GM21723 (cell line): ENCODE measurements around the gene VIP.

ENCODE experiments used
- ATAC-seq: cut with Tn5 transposase; IDR thresholded peaks from one replicate; pipeline ENCODE4 v1.9.1; 2021; ENCODE audit warnings: mild to moderate bottlenecking, moderate library complexity; ENCODE audit not compliant: unreplicated experiment

Gene VIP

DNA sequence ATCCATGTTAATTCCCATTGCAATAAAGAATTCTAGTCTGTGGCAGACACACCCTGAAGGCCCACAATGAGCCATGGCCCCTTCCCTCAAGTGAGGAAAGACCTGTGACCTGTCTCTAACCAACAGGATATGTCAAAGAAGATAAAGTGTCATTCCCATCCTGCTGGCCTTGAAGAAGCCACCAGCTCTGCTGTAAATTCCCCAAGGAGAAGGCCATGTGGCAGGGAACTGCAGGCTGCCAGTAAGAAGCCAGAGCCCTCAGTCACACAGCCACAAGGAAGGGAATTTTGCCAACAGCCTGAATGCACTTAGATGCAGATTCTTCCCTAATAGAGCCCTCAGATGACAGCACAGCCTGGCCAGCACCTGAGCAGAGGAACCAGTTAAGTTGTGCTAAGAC, 24.8 kb downstream of the VIP start:
- ATAC-seq: no peak

DNA sequence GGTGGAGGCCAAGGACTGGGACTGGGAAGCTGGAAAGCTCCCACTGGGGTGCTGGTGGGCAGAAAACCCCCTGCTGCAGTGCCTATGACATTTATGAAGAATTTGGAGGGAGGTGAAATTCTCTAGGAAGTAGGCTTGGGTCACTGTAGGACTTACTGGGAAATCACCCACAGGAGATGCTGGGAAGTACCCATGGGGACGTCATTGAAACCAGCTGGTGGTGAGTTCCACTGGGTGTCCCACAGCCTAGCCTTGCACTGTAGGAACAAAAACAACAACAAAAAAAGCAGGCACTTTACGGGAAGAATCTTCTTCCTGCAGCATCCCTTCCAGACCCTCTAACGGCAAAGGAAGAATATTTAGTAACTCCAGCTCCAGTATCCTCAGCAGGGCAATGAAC, 26.2 kb downstream of the VIP start:
- ATAC-seq: no peak

DNA sequence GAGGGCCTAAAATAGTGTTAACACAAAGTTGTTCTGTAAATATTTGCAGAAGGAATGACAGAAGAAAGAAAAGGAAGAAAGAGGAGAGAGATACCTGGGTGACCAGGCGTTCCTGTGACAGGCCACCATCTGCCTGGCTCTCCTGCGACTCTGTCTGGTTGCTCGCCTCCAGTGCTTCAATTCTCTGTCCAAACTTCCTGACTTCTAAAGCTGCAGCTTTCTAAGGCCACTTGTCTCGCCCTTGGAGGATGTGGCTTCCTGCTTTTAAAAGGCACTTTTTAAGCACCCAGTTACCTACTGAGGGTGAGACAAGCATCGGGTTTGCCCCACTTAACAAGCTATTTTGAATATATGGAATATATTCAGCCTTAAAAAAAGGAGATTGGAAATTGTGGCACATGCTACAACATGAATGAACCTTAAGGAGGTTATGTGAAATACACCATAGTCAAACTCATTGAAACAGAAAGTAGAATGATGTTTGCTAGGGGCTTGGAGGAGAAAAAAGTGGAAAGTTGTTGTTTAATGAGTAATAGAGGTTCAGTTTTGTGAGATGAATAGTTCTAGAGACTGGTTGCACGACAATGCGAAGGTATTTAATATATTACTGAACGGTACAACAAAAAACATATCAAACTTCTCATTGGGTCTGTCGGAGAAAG, 32.8 kb downstream of the VIP start:
- ATAC-seq: no peak

DNA sequence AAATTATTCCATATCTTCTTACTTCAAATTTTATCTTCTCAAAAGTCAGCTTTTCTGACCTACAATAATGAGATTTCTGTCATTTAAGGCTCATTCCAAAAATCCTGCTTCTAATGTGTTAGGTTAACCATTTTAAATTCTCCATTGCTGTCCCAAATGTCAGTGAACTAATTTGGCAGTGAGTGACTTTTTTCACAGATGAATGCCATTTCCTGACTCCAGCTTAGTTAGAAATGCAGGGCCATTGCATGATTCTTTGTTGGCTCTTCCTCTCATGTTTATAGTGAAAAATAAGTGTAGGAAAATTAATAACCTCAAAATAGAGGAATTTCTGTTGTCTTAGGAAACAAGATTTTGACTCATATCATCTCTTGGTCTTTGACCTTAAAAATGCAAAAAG, 44.1 kb downstream of the VIP start:
- no peak for ATAC-seq

DNA sequence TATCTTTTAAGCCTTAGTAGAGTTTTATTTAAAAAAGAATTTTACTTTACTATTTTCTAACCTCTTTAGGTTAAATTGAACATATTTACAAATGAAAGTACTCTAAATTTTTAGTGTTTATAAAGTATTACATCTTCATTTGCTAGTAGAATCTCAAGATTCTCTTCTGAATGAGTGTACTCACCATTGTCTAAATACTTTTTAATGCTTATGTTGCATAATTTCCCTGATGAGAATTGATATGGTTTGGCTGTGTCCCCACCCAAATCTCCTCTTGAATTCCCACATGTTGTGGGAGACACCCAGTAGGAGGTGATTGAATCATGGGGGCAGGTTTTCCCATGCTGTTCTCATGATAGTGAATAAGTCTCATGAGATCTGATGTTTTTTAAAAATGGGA, 53.6 kb downstream of the VIP start:
- no peak for ATAC-seq
